PC-9 (cell line): Measurements from ENCODE around the gene MPST. TPM values are rescaled to one million over a fixed set of nuclear protein-coding genes. Genes with fewer than 3 reads are reported as not detected.

Experiments used
- BruUV-seq: library from RNA; stranded (reverse); fragments of 400-500 nt; replicated peaks from 2 replicates; lab custom pipeline; 2021; lab: Mats Ljungman, UMichigan
- CTCF ChIA-PET: fragments of 300-600 bp; sonication (Branson Sonifier 250); formaldehyde crosslinking; loops from one replicate; lab custom pipeline; 2022; ENCODE audit warnings: antibody characterized with exemption; lab: Charles Lee
- POLR2A ChIA-PET: fragments of 300-600 bp; sonication (Branson Sonifier 250); formaldehyde crosslinking; loops from one replicate; lab custom pipeline; 2022; ENCODE audit warnings: antibody characterized with exemption; ENCODE audit not compliant: unreplicated experiment; lab: Charles Lee
- DNase-seq, 2 experiments: peaks; one replicate each; pipeline versions ENCODE4 v3.0.0 to v3.0.0-alpha.2; 2015 to 2022; ENCODE audit warnings: mixed read lengths in 1 of 2
- H2AFZ ChIP-seq: fragments of 200-600 bp; sonication (generic); 2 replicates; pipeline ENCODE4 v1.8.1; 2017; ENCODE audit warnings: antibody characterized with exemption
- H3F3A ChIP-seq: fragments of 200-600 bp; sonication (generic); 2 replicates; pipeline ENCODE4 v1.8.1; 2017; ENCODE audit warnings: antibody characterized with exemption, mild to moderate bottlenecking, low read depth; ENCODE audit not compliant: insufficient read depth
- H3K27ac ChIP-seq: fragments of 200-600 bp; sonication (generic); 2 replicates; pipeline ENCODE4 v1.6.1; 2016; ENCODE audit warnings: mixed run types
- H3K27me3 ChIP-seq: fragments of 200-600 bp; sonication (generic); 2 replicates; pipeline ENCODE4 v1.6.1; 2016; ENCODE audit warnings: low read depth, mixed run types; ENCODE audit not compliant: insufficient read depth
- H3K36me3 ChIP-seq: fragments of 200-600 bp; sonication (generic); 2 replicates; pipeline ENCODE4 v1.6.1; 2016; ENCODE audit warnings: low read depth, mixed run types
- H3K4me1 ChIP-seq: fragments of 200-600 bp; sonication (generic); replicated peaks from 2 replicates; pipeline ENCODE4 v1.6.1; 2016; ENCODE audit warnings: mixed run types; ENCODE audit not compliant: insufficient read depth
- H3K4me2 ChIP-seq: fragments of 200-600 bp; sonication (generic); 2 replicates; pipeline ENCODE4 v1.6.1; 2017; ENCODE audit warnings: mixed run types
- H3K4me3 ChIP-seq: fragments of 200-600 bp; sonication (generic); 2 replicates; pipeline ENCODE4 v1.6.1; 2016; ENCODE audit warnings: mixed run types
- H3K79me2 ChIP-seq: fragments of 200-600 bp; sonication (generic); 2 replicates; pipeline ENCODE4 v1.6.1; 2017; ENCODE audit warnings: low read depth, mixed run types
- H3K9me2 ChIP-seq: fragments of 200-600 bp; sonication (generic); 2 replicates; pipeline ENCODE4 v1.8.1; 2017; ENCODE audit warnings: mild to moderate bottlenecking; ENCODE audit not compliant: insufficient read depth
- H3K9me3 ChIP-seq: fragments of 200-600 bp; sonication (generic); 2 replicates; pipeline ENCODE4 v1.8.1; 2016; ENCODE audit warnings: low read depth; ENCODE audit not compliant: insufficient read depth
- H4K20me1 ChIP-seq: fragments of 200-600 bp; sonication (generic); 2 replicates; pipeline ENCODE4 v1.8.1; 2017; ENCODE audit not compliant: insufficient read depth
- EZH2 ChIP-seq: fragments of 200-600 bp; sonication (generic); IDR thresholded peaks from 2 replicates; pipeline ENCODE4 v1.8.0; 2017; ENCODE audit warnings: antibody characterized with exemption, low read depth
- intact Hi-C: fragments of 100-400 bp; cut with micrococcal nuclease; formaldehyde crosslinking; loops from one replicate; pipeline ENCODE4 v1.10.0; 2022; ENCODE audit not compliant: unreplicated experiment
- total RNA-seq: library from RNA; stranded (reverse); gene quantifications from 2 replicates; pipeline ENCODE4 v1.2.3, GENCODE V29; 2021
- TF ChIP-seq, protein P1 (sequence below): fragments of 200-600 bp; sonication (generic); conservative IDR thresholded peaks from 2 replicates; pipeline ENCODE4 v1.6.1; 2017; ENCODE audit warnings: mixed run types, antibody characterized with exemption, mild to moderate bottlenecking, moderate library complexity

The MPST gene
- total RNA-seq, 1 experiment from 2014 or later = 75.9 TPM

DNA sequence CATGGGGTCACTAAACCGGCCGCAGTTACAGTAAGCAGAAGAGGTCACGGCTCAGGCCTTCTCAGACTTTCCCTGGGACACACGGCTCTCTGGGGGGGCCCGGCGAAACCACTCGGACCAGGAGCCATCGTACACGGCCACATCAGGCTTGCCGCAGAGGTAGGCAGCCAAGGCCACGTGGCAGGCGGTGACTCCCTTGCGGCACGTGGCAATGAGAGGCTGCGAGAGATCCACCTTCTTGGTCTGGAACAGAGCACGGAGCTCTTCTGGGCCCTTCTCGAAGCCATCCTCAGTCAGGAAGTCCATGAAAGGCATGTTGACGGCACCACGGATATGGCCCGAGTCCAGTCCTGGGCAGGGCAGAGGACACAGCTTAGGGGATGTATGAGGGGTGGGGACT is 8.6 kb upstream of the MPST start:
- Histone ChIP-seq H3K9me3 (no peaks in the 10 kb centered on the region), H3K36me3 (peaks cover under 1% of the 10 kb centered on the region; the same call in 1 of the 2 replicates), H3K4me1 (peaks cover 42% of the 10 kb centered on the region), H4K20me1 (no peaks in the 10 kb centered on the region), H3F3A (peaks cover 27% of the 10 kb centered on the region; the same call in 1 of the 2 replicates), H3K4me2 (no peak overlapping the region), H2AFZ (no peak overlapping the region), H3K79me2 (peaks cover under 1% of the 10 kb centered on the region; the same call in 1 of the 2 replicates), H3K9me2 (no peaks in the 10 kb centered on the region; the same call in 1 of the 2 replicates), H3K27me3 (no peaks in the 10 kb centered on the region), H3K4me3 (no peak overlapping the region), H3K27ac (no peak overlapping the region)
- ChIA-PET POLR2A (interaction anchor here (0.6 kb wide), 2 partner anchors 216 to 756 kb away, joined by 3 to 6 read pairs; no protein-coding TSS in a partner anchor), CTCF (no interaction called here)
- TF ChIP-seq EZH2 = no peak
- TF ChIP-seq, protein P1, sequence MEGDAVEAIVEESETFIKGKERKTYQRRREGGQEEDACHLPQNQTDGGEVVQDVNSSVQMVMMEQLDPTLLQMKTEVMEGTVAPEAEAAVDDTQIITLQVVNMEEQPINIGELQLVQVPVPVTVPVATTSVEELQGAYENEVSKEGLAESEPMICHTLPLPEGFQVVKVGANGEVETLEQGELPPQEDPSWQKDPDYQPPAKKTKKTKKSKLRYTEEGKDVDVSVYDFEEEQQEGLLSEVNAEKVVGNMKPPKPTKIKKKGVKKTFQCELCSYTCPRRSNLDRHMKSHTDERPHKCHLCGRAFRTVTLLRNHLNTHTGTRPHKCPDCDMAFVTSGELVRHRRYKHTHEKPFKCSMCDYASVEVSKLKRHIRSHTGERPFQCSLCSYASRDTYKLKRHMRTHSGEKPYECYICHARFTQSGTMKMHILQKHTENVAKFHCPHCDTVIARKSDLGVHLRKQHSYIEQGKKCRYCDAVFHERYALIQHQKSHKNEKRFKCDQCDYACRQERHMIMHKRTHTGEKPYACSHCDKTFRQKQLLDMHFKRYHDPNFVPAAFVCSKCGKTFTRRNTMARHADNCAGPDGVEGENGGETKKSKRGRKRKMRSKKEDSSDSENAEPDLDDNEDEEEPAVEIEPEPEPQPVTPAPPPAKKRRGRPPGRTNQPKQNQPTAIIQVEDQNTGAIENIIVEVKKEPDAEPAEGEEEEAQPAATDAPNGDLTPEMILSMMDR = no peak
- DNase-seq = no peak
- intact Hi-C loops = no loop called here
- no TSS peak for BruUV-seq

DNA sequence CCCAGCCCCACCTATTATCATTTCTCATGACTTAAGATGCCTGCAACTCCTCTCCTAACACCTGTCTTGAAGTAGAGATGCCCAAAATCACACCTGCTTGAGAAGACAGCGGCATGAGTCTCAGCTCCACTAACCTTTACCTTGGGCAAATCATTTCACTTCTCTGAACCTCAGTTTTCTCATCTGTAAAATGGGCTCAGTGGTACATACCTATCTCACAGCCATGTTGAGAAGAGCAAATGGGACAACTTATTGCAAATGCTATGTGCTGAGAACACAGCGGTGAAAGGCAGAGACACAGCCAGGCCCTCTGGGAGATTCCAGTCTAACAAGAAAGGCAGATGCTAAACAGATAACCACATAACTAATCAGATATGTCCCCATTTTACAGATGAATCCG is 8.1 kb upstream of the MPST start:
- intact Hi-C loops = no loop called here
- no peaks in the 10 kb centered on the region; the same call in 1 of the 2 replicates for H3K9me2 ChIP-seq
- H3K4me2 ChIP-seq = no peak overlapping the region
- H3K4me3 ChIP-seq = no peak overlapping the region
- peaks cover 31% of the 10 kb centered on the region; the same call in 1 of the 2 replicates for H3F3A ChIP-seq
- BruUV-seq = no TSS peak
- ChIA-PET POLR2A (interaction anchor here (0.6 kb wide), 2 partner anchors 216 to 755 kb away, joined by 3 to 6 read pairs; no protein-coding TSS in a partner anchor), CTCF (no interaction called here)
- H3K27ac ChIP-seq = no peak overlapping the region
- H3K9me3 ChIP-seq = no peaks in the 10 kb centered on the region
- H2AFZ ChIP-seq = no peak overlapping the region
- no peak for DNase-seq
- H3K4me1 ChIP-seq = peaks cover 46% of the 10 kb centered on the region
- no peak for TF ChIP-seq EZH2
- TF ChIP-seq, protein P1 = no peak
- H4K20me1 ChIP-seq = no peaks in the 10 kb centered on the region
- peaks cover 5% of the 10 kb centered on the region; the same call in 1 of the 2 replicates for H3K36me3 ChIP-seq
- peaks cover 6% of the 10 kb centered on the region; the same call in 1 of the 2 replicates for H3K79me2 ChIP-seq
- no peaks in the 10 kb centered on the region for H3K27me3 ChIP-seq

- intact Hi-C loops = no loop called here
- H3K9me3 ChIP-seq = no peaks in the 10 kb centered on the region
- H2AFZ ChIP-seq = no peak overlapping the region
- BruUV-seq = no TSS peak
- POLR2A ChIA-PET = interaction anchor here (0.5 to 0.6 kb wide), 2 partner anchors 110 to 502 kb away, joined by 5 read pairs; no protein-coding TSS in a partner anchor
- H3K4me1 ChIP-seq = peaks cover 47% of the 10 kb centered on the region
- H3K4me2 ChIP-seq = peak overlapping the region; percentile 52
- H3K79me2 ChIP-seq = peaks cover 14% of the 10 kb centered on the region
- peak; percentile 55 to 61 for DNase-seq
- TF ChIP-seq, protein P1 = no peak
- no peak for TF ChIP-seq EZH2
- H3K27me3 ChIP-seq = no peaks in the 10 kb centered on the region
- H3K27ac ChIP-seq = no peak overlapping the region
- no peak overlapping the region for H3K4me3 ChIP-seq
- H3K9me2 ChIP-seq = no peaks in the 10 kb centered on the region
- peaks cover 2% of the 10 kb centered on the region; the same call in 1 of the 2 replicates for H4K20me1 ChIP-seq
- CTCF ChIA-PET = interaction anchor here (0.7 kb wide), 1 partner anchor 21 kb away, joined by 4 read pairs; no protein-coding TSS in a partner anchor
- H3K36me3 ChIP-seq = peaks cover 10% of the 10 kb centered on the region; the same call in 1 of the 2 replicates
- H3F3A ChIP-seq = peaks cover 31% of the 10 kb centered on the region; the same call in 1 of the 2 replicates
Measured at GRCh38 chr22:37012262-37012904, 7.2 kb upstream of the MPST start.
